CD14-positive monocyte (primary cell): ENCODE results near the gene SMTNL2. TPM values are rescaled to one million over a fixed set of nuclear protein-coding genes. Genes with fewer than 3 reads are reported as not detected.

Source experiments
- DNase-seq, 3 donors: peaks; one replicate each; pipeline ENCODE4 v3.0.0-alpha.2; 2011 to 2022
- H2AFZ ChIP-seq: 2 replicates; pipeline ENCODE4 v1.6.0; 2012; ENCODE audit warnings: mild to moderate bottlenecking, low read depth, low read length, inconsistent platforms; ENCODE audit not compliant: insufficient read depth, poor library complexity, severe bottlenecking
- H3K27ac ChIP-seq, 2 donors: 1 replicate in 1 of 2; 2 replicates in 1 of 2; pipeline ENCODE4 v1.5.1; 2012 to 2013; ENCODE audit warnings: low read length in 2 of 2, control low read depth in 1 of 2, inconsistent platforms in 1 of 2, low read depth in 1 of 2, mild to moderate bottlenecking in 1 of 2
- H3K27me3 ChIP-seq, 2 donors: one replicate each; pipeline versions ENCODE4 v1.6.0 to v1.6.1; 2011 to 2013; ENCODE audit warnings: low read length in 2 of 2; ENCODE audit not compliant: control insufficient read depth in 2 of 2, insufficient read depth in 2 of 2
- H3K36me3 ChIP-seq, 2 donors: replicated peaks in 1 of 2; 1 replicate in 1 of 2; 2 replicates in 1 of 2; pipeline versions ENCODE4 v1.5.1 to v1.6.1; 2012 to 2013; ENCODE audit warnings: low read length in 2 of 2, control low read depth in 1 of 2, inconsistent platforms in 1 of 2, mild to moderate bottlenecking in 1 of 2; ENCODE audit not compliant: insufficient read depth in 2 of 2, control insufficient read depth in 1 of 2
- H3K4me1 ChIP-seq, 2 donors: 1 replicate in 1 of 2; 2 replicates in 1 of 2; pipeline versions ENCODE4 v1.5.1 to v1.6.1; 2012 to 2013; ENCODE audit warnings: low read length in 2 of 2, control low read depth in 1 of 2, inconsistent platforms in 1 of 2, mild to moderate bottlenecking in 1 of 2, moderate library complexity in 1 of 2; ENCODE audit not compliant: insufficient read depth in 2 of 2, control insufficient read depth in 1 of 2
- H3K4me2 ChIP-seq: replicated peaks from 2 replicates; pipeline ENCODE3; 2012; ENCODE audit warnings: low read length, moderate library complexity, mild to moderate bottlenecking; ENCODE audit not compliant: poor library complexity, severe bottlenecking; ENCODE audit errors: extremely low read depth
- H3K4me3 ChIP-seq, 3 experiments: fragments of 200-600 bp in 1 of 3; sonication (generic) in 1 of 3; replicated peaks in 1 of 3; 1 replicate in 2 of 3; 2 replicates in 1 of 3; pipeline ENCODE4 v1.5.1; 2011 to 2013; ENCODE audit warnings: low read length in 3 of 3, mild to moderate bottlenecking in 3 of 3, control low read depth in 2 of 3, low read depth in 2 of 3, inconsistent platforms in 1 of 3, moderate library complexity in 1 of 3
- H3K79me2 ChIP-seq: 2 replicates; pipeline ENCODE4 v1.6.0; 2012; ENCODE audit warnings: mild to moderate bottlenecking, control low read depth, inconsistent platforms, low read length, moderate library complexity; ENCODE audit not compliant: insufficient read depth
- H3K9ac ChIP-seq: 2 replicates; pipeline ENCODE4 v1.6.0; 2017; ENCODE audit warnings: low read length, mild to moderate bottlenecking; ENCODE audit not compliant: insufficient read depth, poor library complexity, severe bottlenecking
- H3K9me3 ChIP-seq, 2 donors: replicated peaks in 1 of 2; 1 replicate in 1 of 2; 2 replicates in 1 of 2; pipeline versions ENCODE4 v1.5.1 to v1.6.1; 2012 to 2013; ENCODE audit warnings: low read length in 2 of 2, control low read depth in 1 of 2; ENCODE audit not compliant: control insufficient read depth in 1 of 2, insufficient read depth in 1 of 2
- H4K20me1 ChIP-seq: 2 replicates; pipeline ENCODE4 v1.6.0; 2012; ENCODE audit warnings: mild to moderate bottlenecking, low read length, control low read depth, moderate library complexity; ENCODE audit not compliant: insufficient read depth
- H3K27ac Mint-ChIP-seq, 7 donors: one replicate each; pipeline ENCODE4 v1.8.0; 2020; ENCODE audit warnings: mild to moderate bottlenecking in 7 of 7, mixed read lengths in 7 of 7, moderate library complexity in 6 of 7, inconsistent platforms in 2 of 7
- H3K27me3 Mint-ChIP-seq, 3 donors: one replicate each; pipeline ENCODE4 v1.8.0; 2021 to 2022; ENCODE audit warnings: low read depth in 3 of 3, mild to moderate bottlenecking in 3 of 3, mixed read lengths in 3 of 3, moderate library complexity in 3 of 3, inconsistent platforms in 1 of 3
- H3K36me3 Mint-ChIP-seq, 2 donors: one replicate each; pipeline ENCODE4 v1.8.0; 2020; ENCODE audit warnings: mixed read lengths in 2 of 2, inconsistent platforms in 1 of 2, mild to moderate bottlenecking in 1 of 2
- H3K4me1 Mint-ChIP-seq: one replicate; pipeline ENCODE4 v1.8.0; 2020; ENCODE audit warnings: mild to moderate bottlenecking, mixed read lengths
- H3K4me3 Mint-ChIP-seq, 2 donors: one replicate each; pipeline ENCODE4 v1.8.0; 2020; ENCODE audit warnings: mild to moderate bottlenecking in 2 of 2, mixed read lengths in 2 of 2, moderate library complexity in 1 of 2
- H3K9me3 Mint-ChIP-seq, 7 donors: one replicate each; pipeline ENCODE4 v1.8.0; 2020 to 2022; ENCODE audit warnings: mixed read lengths in 7 of 7, mild to moderate bottlenecking in 6 of 7, moderate library complexity in 6 of 7, inconsistent platforms in 2 of 7
- CTCF ChIP-seq: fragments of 200-600 bp; IDR thresholded peaks from one replicate; pipeline ENCODE4 v1.8.0; 2022; ENCODE audit warnings: antibody characterized with exemption, mild to moderate bottlenecking
- WGBS: methylation state at CpG from one replicate; pipeline ENCODE4 v1.1.5; 2013; ENCODE audit warnings: missing lambda C conversion rate; ENCODE audit not compliant: insufficient coverage; 5-methylcytosine and 5-hydroxymethylcytosine counted together
- intact Hi-C, 2 donors: fragments of 100-400 bp; cut with micrococcal nuclease; formaldehyde crosslinking; loops; one replicate each; pipeline versions ENCODE4 v1.15.0 to v1.15.1; 2023
- polyA plus RNA-seq, 3 donors: library from polyadenylated mRNA; depleted of rRNA in 1 of 3; unstranded in 2 of 3; stranded (reverse) in 1 of 3; fragments of 300-500 nt in 2 of 3; fragments of >200 nt in 1 of 3; fragmentation: Illumina TruSeq in 2 of 3; gene quantifications; 1 replicate in 2 of 3; 2 replicates in 1 of 3; pipeline ENCODE4 v1.2.3, GENCODE V29; 2012 to 2021

Gene SMTNL2
- polyA plus RNA-seq, 3 donors = 0.08 TPM; not detected in 2

GRCh38 chr17:4587803-4588202 is 3.5 kb downstream of the SMTNL2 start:
- H3K4me3 Mint-ChIP-seq = no peak overlapping the region
- Histone ChIP-seq H2AFZ (no peak overlapping the region), H4K20me1 (no peaks in the 10 kb centered on the region), H3K27me3 (peaks cover 17 to 42% of the 10 kb centered on the region in 2 donors), H3K4me1 (peaks cover 5 to 10% of the 10 kb centered on the region in 2 donors), H3K4me2 (no peak overlapping the region), H3K36me3 (no peaks in the 10 kb centered on the region), H3K79me2 (no peaks in the 10 kb centered on the region), H3K9me3 (peaks cover 0 to 10% of the 10 kb centered on the region in 2 donors), H3K27ac (no peak overlapping the region), H3K9ac (no peak overlapping the region), H3K4me3 (no peak overlapping the region)
- H3K36me3 Mint-ChIP-seq = peaks cover 0 to 1% of the 10 kb centered on the region in 2 donors
- H3K9me3 Mint-ChIP-seq = peaks cover 0 to 7% (median 3%) of the 10 kb centered on the region in 7 donors
- WGBS = 54% methylated on average over 4 of the region's 9 CpGs
- H3K27ac Mint-ChIP-seq = no peak overlapping the region
- H3K4me1 Mint-ChIP-seq = peaks cover 3% of the 10 kb centered on the region
- no peak for DNase-seq
- TF ChIP-seq CTCF = no peak
- H3K27me3 Mint-ChIP-seq = peaks cover 46 to 58% (median 47%) of the 10 kb centered on the region in 3 donors
- intact Hi-C loops = no loop called here

- Histone ChIP-seq H3K27ac (no peak overlapping the region), H4K20me1 (no peaks in the 10 kb centered on the region), H3K36me3 (no peaks in the 10 kb centered on the region), H3K9ac (no peak overlapping the region), H3K4me2 (no peak overlapping the region), H3K4me1 (peaks cover 5 to 10% of the 10 kb centered on the region in 2 donors), H3K4me3 (no peak overlapping the region), H2AFZ (no peak overlapping the region), H3K9me3 (peaks cover 0 to 10% of the 10 kb centered on the region in 2 donors), H3K79me2 (no peaks in the 10 kb centered on the region), H3K27me3 (peaks cover 12 to 36% of the 10 kb centered on the region in 2 donors)
- Mint-ChIP-seq H3K27ac (peak overlapping the region in 1 of 7 donors; percentile 5), H3K9me3 (peaks cover 0 to 4% (median 3%) of the 10 kb centered on the region in 7 donors), H3K27me3 (peaks cover 40 to 52% (median 41%) of the 10 kb centered on the region in 3 donors), H3K36me3 (peaks cover 0 to 1% of the 10 kb centered on the region in 2 donors), H3K4me1 (peaks cover 3% of the 10 kb centered on the region), H3K4me3 (peak overlapping the region in 1 of 2 donors; percentile 33)
- no peak for TF ChIP-seq CTCF
- DNase-seq = no peak
- 80% methylated on average over 9 of the region's 11 CpGs for WGBS
- intact Hi-C loops = no loop called here
Measured at GRCh38 chr17:4588391-4588790, 4.1 kb downstream of the SMTNL2 start.
